HepG2 (cell line): ENCODE results near the gene STUM. TPM values are rescaled to one million over a fixed set of nuclear protein-coding genes. Genes with fewer than 3 reads are reported as not detected.

Source experiments
- ATAC-seq: fragments of 200-7000 bp; cut with Tn5 transposase; 3 replicates; pipeline ENCODE4 v1.9.1; 2020; ENCODE audit warnings: mild to moderate bottlenecking, moderate library complexity
- BruUV-seq: library from RNA; stranded (reverse); fragments of 400-500 nt; replicated peaks from 2 replicates; lab custom pipeline; 2021; lab: Mats Ljungman, UMichigan
- CTCF ChIA-PET: fragments of 300-600 bp; formaldehyde crosslinking; extraction: SDS; loops from one replicate; lab custom pipeline; 2021; ENCODE audit warnings: low total read pairs, inconsistent platforms, low intra/inter-chr PET ratio; lab: Yijun Ruan, JAX
- POLR2A ChIA-PET: fragments of 350-600 bp; sonication (Branson Sonifier 250); formaldehyde crosslinking; loops from one replicate; lab custom pipeline; 2020; ENCODE audit warnings: antibody characterized with exemption, inconsistent platforms; lab: Yijun Ruan, JAX
- DNase-seq: peaks from one replicate; pipeline ENCODE4 v3.0.0-alpha.2; 2015; ENCODE audit warnings: low spot score
- FAIRE-seq: peaks from 3 replicates; lab custom pipeline; 2011; peaks lifted over from hg19 to GRCh38; lab: Jason Lieb, UNC
- H2AFZ ChIP-seq: one replicate; pipeline ENCODE4 v1.6.1; 2011; ENCODE audit warnings: low read length, inconsistent platforms
- H3K27ac ChIP-seq: fragments of 300-600 bp; 3 replicates; pipeline ENCODE4 v1.8.0; 2011; ENCODE audit warnings: mixed run types, mild to moderate bottlenecking, mixed read lengths, low read length, inconsistent platforms; ENCODE audit not compliant: insufficient read depth; ENCODE audit errors: extremely low read length
- H3K27me3 ChIP-seq, 2 experiments: fragments of 200-600 bp in 1 of 2; 2 replicates in 1 of 2; 3 replicates in 1 of 2; pipeline versions ENCODE4 v1.6.0 to v1.8.0; 2011; ENCODE audit warnings: low read length in 2 of 2, mild to moderate bottlenecking in 2 of 2, moderate library complexity in 2 of 2, inconsistent platforms in 1 of 2; ENCODE audit not compliant: insufficient read depth in 2 of 2, control insufficient read depth in 1 of 2
- H3K36me3 ChIP-seq, 2 experiments: fragments of 200-600 bp in 1 of 2; replicated peaks in 1 of 2; 2 replicates in 1 of 2; 3 replicates in 1 of 2; pipeline versions ENCODE4 v1.5.1 to v1.8.0; 2011; ENCODE audit warnings: low read length in 2 of 2, inconsistent platforms in 1 of 2; ENCODE audit not compliant: insufficient read depth in 2 of 2, control insufficient read depth in 1 of 2
- H3K4me1 ChIP-seq: 2 replicates; pipeline ENCODE4 v1.5.1; 2012; ENCODE audit warnings: low read length, inconsistent platforms; ENCODE audit not compliant: insufficient read depth
- H3K4me2 ChIP-seq: 2 replicates; pipeline ENCODE4 v1.6.0; 2011; ENCODE audit warnings: low read depth, low read length, inconsistent platforms
- H3K4me3 ChIP-seq, 3 experiments: fragments of 200-600 bp in 1 of 3; sonication (generic), shearing (Covaris generic) in 1 of 3; replicated peaks in 1 of 3; 2 replicates each; pipeline ENCODE4 v1.5.1; 2011 to 2016; ENCODE audit warnings: low read length in 3 of 3, inconsistent platforms in 2 of 3, low read depth in 2 of 3, mild to moderate bottlenecking in 2 of 3, control low read depth in 1 of 3, mixed read lengths in 1 of 3; ENCODE audit not compliant: insufficient read depth in 1 of 3
- H3K79me2 ChIP-seq: one replicate; pipeline ENCODE4 v1.6.1; 2011; ENCODE audit warnings: low read length, inconsistent platforms; ENCODE audit not compliant: insufficient read depth
- H3K9ac ChIP-seq: 2 replicates; pipeline ENCODE4 v1.6.0; 2011; ENCODE audit warnings: mild to moderate bottlenecking, low read depth, low read length, inconsistent platforms; ENCODE audit not compliant: insufficient read depth
- H3K9me3 ChIP-seq: 2 replicates; pipeline ENCODE4 v1.5.1; 2012; ENCODE audit warnings: mild to moderate bottlenecking, low read length
- H4K20me1 ChIP-seq: 2 replicates; pipeline ENCODE4 v1.6.0; 2011; ENCODE audit warnings: inconsistent platforms, mild to moderate bottlenecking, low read length, moderate library complexity; ENCODE audit not compliant: insufficient read depth
- GATA4 ChIP-seq: sonication (generic); IDR thresholded peaks from 2 replicates; pipeline ENCODE4 v1.6.1; 2016; ENCODE audit warnings: antibody characterized with exemption, low read depth, borderline replicate concordance
- GTF2F1 ChIP-seq: fragments of 150-350 bp; IDR thresholded peaks from 2 replicates; pipeline ENCODE4 v1.6.1; 2014; ENCODE audit warnings: low read length
- MZF1 ChIP-seq: sonication (generic); formaldehyde crosslinking; IDR thresholded peaks from 2 replicates; pipeline ENCODE4 v1.8.1; 2023; ENCODE audit warnings: mild to moderate bottlenecking, missing genetic modification reagents, borderline replicate concordance
- NCOA2 ChIP-seq: sonication (generic); formaldehyde crosslinking; IDR thresholded peaks from 2 replicates; pipeline ENCODE4 v1.8.0; 2022; ENCODE audit warnings: inconsistent platforms
- TP53 ChIP-seq: sonication (generic); formaldehyde crosslinking; conservative IDR thresholded peaks from 2 replicates; pipeline ENCODE4 v1.4.0; 2020; ENCODE audit warnings: missing genetic modification reagents
- ZNF329 ChIP-seq: sonication (generic); formaldehyde crosslinking; IDR thresholded peaks from 2 replicates; pipeline ENCODE4 v1.9.0; 2021; ENCODE audit warnings: low read depth, mild to moderate bottlenecking, missing genetic modification reagents
- ZNF607 ChIP-seq: sonication (generic); formaldehyde crosslinking; IDR thresholded peaks from 2 replicates; pipeline ENCODE4 v1.5.1; 2020; ENCODE audit warnings: missing genetic modification reagents, mild to moderate bottlenecking, borderline replicate concordance
- ZNF775 ChIP-seq: sonication (generic); formaldehyde crosslinking; IDR thresholded peaks from 2 replicates; pipeline ENCODE4 v1.4.0; 2020; ENCODE audit warnings: missing genetic modification reagents, mild to moderate bottlenecking, moderate library complexity, borderline replicate concordance
- WGBS: methylation state at CpG from one replicate; pipeline ENCODE4 v1.1.6; 2017; ENCODE audit warnings: low lambda C conversion rate; 5-methylcytosine and 5-hydroxymethylcytosine counted together
- in situ Hi-C: cut with HindIII; loops from 2 replicates; pipeline ENCODE4 v1.10.0; 2017; ENCODE audit warnings: low pct_unique_long_range_greater_than_20kb; ENCODE audit not compliant: extremely low pct_ligation_motif_present
- intact Hi-C: fragments of 100-400 bp; cut with micrococcal nuclease; formaldehyde crosslinking; loops from one replicate; pipeline ENCODE4 v1.10.0; 2022; ENCODE audit not compliant: unreplicated experiment
- polyA plus RNA-seq, 8 experiments: library from polyadenylated mRNA; depleted of rRNA in 3 of 8; stranded (reverse) in 7 of 8; unstranded in 1 of 8; fragments of >200 nt; fragmentation: Illumina TruSeq in 4 of 8; extraction: Trizol in 4 of 8; gene quantifications; 2 replicates each; pipeline versions ENCODE4 v1.2.1 to v1.2.3, GENCODE V29; 2011 to 2016; ENCODE audit warnings: low read depth in 4 of 8, missing spikeins in 1 of 8, mixed read lengths in 1 of 8; ENCODE audit not compliant: insufficient read depth in 1 of 8
- total RNA-seq, 5 experiments: library from RNA; depleted of rRNA; stranded (reverse); fragments of >200 nt; fragmentation: Illumina TruSeq; extraction: Trizol; gene quantifications; 2 replicates each; pipeline ENCODE4 v1.2.3, GENCODE V29; 2016; ENCODE audit warnings: low read depth in 1 of 5
- TF ChIP-seq, protein P1 (sequence below): sonication (generic); formaldehyde crosslinking; IDR thresholded peaks from 2 replicates; pipeline ENCODE4 v1.9.0; 2021; ENCODE audit warnings: missing genetic modification reagents, borderline replicate concordance
- TF ChIP-seq, protein P2 (sequence below): sonication (generic); formaldehyde crosslinking; IDR thresholded peaks from 2 replicates; pipeline ENCODE4 v1.4.0; 2020; ENCODE audit warnings: missing genetic modification reagents, low read depth, mild to moderate bottlenecking, borderline replicate concordance
- TF ChIP-seq, protein P3 (sequence below): sonication (generic); formaldehyde crosslinking; IDR thresholded peaks from 2 replicates; pipeline ENCODE4 v1.8.1; 2023; ENCODE audit warnings: mild to moderate bottlenecking, inconsistent platforms, moderate library complexity, missing genetic modification reagents, borderline replicate concordance

STUM gene
- total and polyA plus RNA-seq, 2 of the 13 experiments (the other 11 are each of a cell fraction or from before 2014, with no cell fraction given): not detected

DNA sequence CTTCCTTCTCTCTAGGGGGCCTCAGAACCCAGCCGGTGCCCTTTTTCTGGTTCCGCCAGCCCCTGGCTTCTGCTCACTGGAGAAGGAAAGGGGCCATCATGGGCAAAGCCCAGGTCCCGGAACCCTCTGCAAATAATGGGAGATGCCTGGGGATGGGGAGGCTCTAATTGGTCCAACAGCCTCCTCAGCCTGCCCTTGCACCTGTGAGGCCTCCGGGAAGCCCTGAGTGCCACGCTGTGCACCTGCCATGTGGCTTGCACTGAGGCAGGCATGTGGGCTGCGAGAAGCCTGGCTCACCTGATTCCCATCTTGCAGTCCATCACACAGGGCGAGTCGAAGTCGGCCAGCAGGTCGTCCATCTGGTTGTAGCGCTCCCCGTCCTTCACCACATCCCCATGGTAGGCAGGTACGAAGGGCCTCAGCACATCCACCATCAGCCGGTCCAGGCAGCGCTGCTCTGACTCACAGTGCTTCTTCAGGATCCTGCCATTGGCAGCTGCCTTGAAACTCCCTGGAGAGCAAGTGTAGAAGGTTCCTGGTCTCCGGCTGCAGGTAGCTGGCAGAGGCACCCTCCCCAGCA lies 98.4 kb downstream of the STUM start:
- Histone ChIP-seq H3K9ac (no peak overlapping the region), H3K27me3 (peaks cover 9 to 67% of the 10 kb centered on the region in 2 experiments; a peak in 4 of 5 replicates), H3K27ac (no peak overlapping the region), H3K4me1 (no peaks in the 10 kb centered on the region), H4K20me1 (no peaks in the 10 kb centered on the region), H3K4me2 (no peak overlapping the region), H2AFZ (no peak overlapping the region), H3K79me2 (no peaks in the 10 kb centered on the region), H3K9me3 (no peaks in the 10 kb centered on the region), H3K4me3 (no peak overlapping the region), H3K36me3 (no peaks in the 10 kb centered on the region)
- BruUV-seq: no TSS peak
- intact Hi-C loops (no loop called here), in situ Hi-C loops (no loop called here)
- no peak for FAIRE-seq
- no peak for DNase-seq
- ATAC-seq: no peak
- ChIA-PET POLR2A (no interaction called here), CTCF (no interaction called here)
- TF ChIP-seq, protein P1, sequence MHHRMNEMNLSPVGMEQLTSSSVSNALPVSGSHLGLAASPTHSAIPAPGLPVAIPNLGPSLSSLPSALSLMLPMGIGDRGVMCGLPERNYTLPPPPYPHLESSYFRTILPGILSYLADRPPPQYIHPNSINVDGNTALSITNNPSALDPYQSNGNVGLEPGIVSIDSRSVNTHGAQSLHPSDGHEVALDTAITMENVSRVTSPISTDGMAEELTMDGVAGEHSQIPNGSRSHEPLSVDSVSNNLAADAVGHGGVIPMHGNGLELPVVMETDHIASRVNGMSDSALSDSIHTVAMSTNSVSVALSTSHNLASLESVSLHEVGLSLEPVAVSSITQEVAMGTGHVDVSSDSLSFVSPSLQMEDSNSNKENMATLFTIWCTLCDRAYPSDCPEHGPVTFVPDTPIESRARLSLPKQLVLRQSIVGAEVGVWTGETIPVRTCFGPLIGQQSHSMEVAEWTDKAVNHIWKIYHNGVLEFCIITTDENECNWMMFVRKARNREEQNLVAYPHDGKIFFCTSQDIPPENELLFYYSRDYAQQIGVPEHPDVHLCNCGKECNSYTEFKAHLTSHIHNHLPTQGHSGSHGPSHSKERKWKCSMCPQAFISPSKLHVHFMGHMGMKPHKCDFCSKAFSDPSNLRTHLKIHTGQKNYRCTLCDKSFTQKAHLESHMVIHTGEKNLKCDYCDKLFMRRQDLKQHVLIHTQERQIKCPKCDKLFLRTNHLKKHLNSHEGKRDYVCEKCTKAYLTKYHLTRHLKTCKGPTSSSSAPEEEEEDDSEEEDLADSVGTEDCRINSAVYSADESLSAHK (CRISPR knock-in tag): no peak
- TF ChIP-seq NCOA2: no peak
- no peak for TF ChIP-seq ZNF775
- WGBS: 0% methylated on average over 4 of the region's 16 CpGs

DNA sequence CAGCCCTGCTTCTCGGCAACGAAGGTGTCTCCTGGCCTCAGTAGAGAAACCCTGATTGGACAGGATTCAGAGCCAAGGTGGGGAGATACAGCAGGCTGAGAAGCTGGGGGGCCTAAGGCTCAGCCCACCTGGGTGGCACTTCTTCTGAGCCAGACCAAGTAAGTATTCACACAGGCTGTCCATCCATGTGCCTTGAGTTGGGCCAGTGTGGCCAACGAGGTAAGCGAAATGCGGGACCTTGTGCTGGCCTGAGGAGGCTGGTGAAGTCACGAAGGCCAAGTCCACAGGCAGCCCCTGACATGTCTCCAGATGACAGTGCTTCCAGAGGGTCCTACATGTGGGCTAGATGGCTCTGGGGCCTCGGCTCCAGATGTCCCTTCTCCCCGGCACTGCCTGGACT lies 99.2 kb downstream of the STUM start:
- H3K79me2 ChIP-seq: no peaks in the 10 kb centered on the region
- no peak overlapping the region for H3K9ac ChIP-seq
- ATAC-seq: no peak
- peaks cover 9 to 65% of the 10 kb centered on the region in 2 experiments; a peak in 4 of 5 replicates for H3K27me3 ChIP-seq
- intact Hi-C loops (no loop called here), in situ Hi-C loops (no loop called here)
- no peaks in the 10 kb centered on the region for H3K9me3 ChIP-seq
- FAIRE-seq: no peak
- no peaks in the 10 kb centered on the region for H3K36me3 ChIP-seq
- H2AFZ ChIP-seq: no peak overlapping the region
- no TSS peak for BruUV-seq
- H4K20me1 ChIP-seq: no peaks in the 10 kb centered on the region
- WGBS: 8% methylated on average over 2 of the region's 8 CpGs
- H3K4me3 ChIP-seq: no peak overlapping the region
- H3K27ac ChIP-seq: no peak overlapping the region
- ChIA-PET CTCF (no interaction called here), POLR2A (no interaction called here)
- H3K4me2 ChIP-seq: no peak overlapping the region
- no peaks in the 10 kb centered on the region for H3K4me1 ChIP-seq
- DNase-seq: no peak
- TF ChIP-seq GATA4 (no peak), MZF1 (CRISPR knock-in tag) (no peak), GTF2F1 (no peak), TP53 (CRISPR knock-in tag) (no peak), ZNF329 (CRISPR knock-in tag) (no peak), ZNF607 (CRISPR knock-in tag) (no peak)
- TF ChIP-seq, protein P2, sequence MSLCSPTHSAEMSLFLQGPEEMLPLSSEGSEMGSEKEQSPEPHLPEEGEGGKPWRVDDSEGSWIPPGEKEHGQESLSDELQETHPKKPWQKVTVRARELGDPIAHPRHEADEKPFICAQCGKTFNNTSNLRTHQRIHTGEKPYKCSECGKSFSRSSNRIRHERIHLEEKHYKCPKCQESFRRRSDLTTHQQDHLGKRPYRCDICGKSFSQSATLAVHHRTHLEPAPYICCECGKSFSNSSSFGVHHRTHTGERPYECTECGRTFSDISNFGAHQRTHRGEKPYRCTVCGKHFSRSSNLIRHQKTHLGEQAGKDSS: no peak
- TF ChIP-seq, protein P3, sequence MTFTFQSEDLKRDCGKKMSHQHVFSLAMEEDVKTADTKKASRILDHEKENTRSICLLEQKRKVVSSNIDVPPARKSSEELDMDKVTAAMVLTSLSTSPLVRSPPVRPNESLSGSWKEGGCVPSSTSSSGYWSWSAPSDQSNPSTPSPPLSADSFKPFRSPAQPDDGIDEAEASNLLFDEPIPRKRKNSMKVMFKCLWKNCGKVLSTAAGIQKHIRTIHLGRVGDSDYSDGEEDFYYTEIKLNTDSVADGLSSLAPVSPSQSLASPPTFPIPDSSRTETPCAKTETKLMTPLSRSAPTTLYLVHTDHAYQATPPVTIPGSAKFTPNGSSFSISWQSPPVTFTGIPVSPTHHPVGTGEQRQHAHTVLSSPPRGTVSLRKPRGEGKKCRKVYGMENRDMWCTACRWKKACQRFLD (CRISPR knock-in tag): no peak
